Panc1 (cell line): Measurements from ENCODE around the gene WSB1. TPM values are rescaled to one million over a fixed set of nuclear protein-coding genes. Genes with fewer than 3 reads are reported as not detected.
"Not testable (repeated sequence)": the region's sequence is repeated elsewhere in the genome, so short reads cannot be mapped to it uniquely, and the experiment has no call there.

Experiments
- ATAC-seq: fragments of 200-7000 bp; cut with Tn5 transposase; 2 replicates; pipeline ENCODE4 v1.9.1; 2020; ENCODE audit warnings: mild to moderate bottlenecking, moderate library complexity
- BruUV-seq: library from RNA; stranded (reverse); fragments of 400-500 nt; replicated peaks from 2 replicates; lab custom pipeline; 2021; lab: Mats Ljungman, UMichigan
- CTCF ChIA-PET: fragments of 300-600 bp; sonication (Branson Sonifier 250); formaldehyde crosslinking; loops from one replicate; lab custom pipeline; 2022; ENCODE audit warnings: antibody characterized with exemption; lab: Charles Lee
- POLR2A ChIA-PET: fragments of 300-600 bp; sonication (Branson Sonifier 250); formaldehyde crosslinking; loops from one replicate; lab custom pipeline; 2022; ENCODE audit warnings: antibody characterized with exemption; lab: Charles Lee
- DNase-seq: peaks from one replicate; pipeline ENCODE4 v3.0.0-alpha.2; 2010; ENCODE audit warnings: low read depth, low spot score
- H3K27ac ChIP-seq: 2 replicates; pipeline ENCODE4 v1.5.1; 2011; ENCODE audit warnings: mild to moderate bottlenecking, low read length, inconsistent platforms
- H3K27me3 ChIP-seq: fragments of 200-500 bp; sonication (Bioruptor generic); 2 replicates; pipeline ENCODE4 v1.6.0; 2014; ENCODE audit warnings: low read length, inconsistent platforms; ENCODE audit not compliant: control insufficient read depth, insufficient read depth
- H3K36me3 ChIP-seq: fragments of 200-500 bp; sonication (Bioruptor generic); 2 replicates; pipeline ENCODE4 v1.5.1; 2014; ENCODE audit warnings: inconsistent platforms, mild to moderate bottlenecking, low read length, moderate library complexity; ENCODE audit not compliant: control insufficient read depth, insufficient read depth
- H3K4me1 ChIP-seq: 2 replicates; pipeline ENCODE4 v1.5.1; 2011; ENCODE audit warnings: inconsistent platforms, mild to moderate bottlenecking, low read length, moderate library complexity; ENCODE audit not compliant: control insufficient read depth, insufficient read depth
- H3K4me3 ChIP-seq, 2 experiments: 2 replicates each; pipeline ENCODE4 v1.5.1; 2011 to 2012; ENCODE audit warnings: low read depth in 2 of 2, low read length in 2 of 2, mild to moderate bottlenecking in 2 of 2, inconsistent platforms in 1 of 2, moderate library complexity in 1 of 2
- H3K9me3 ChIP-seq: fragments of 200-500 bp; sonication (Bioruptor generic); 2 replicates; pipeline ENCODE4 v1.5.1; 2014; ENCODE audit warnings: low read depth, mild to moderate bottlenecking, inconsistent platforms, low read length, moderate library complexity; ENCODE audit not compliant: control insufficient read depth, insufficient read depth
- CTCF ChIP-seq: fragments of 450-650 bp; IDR thresholded peaks from 2 replicates; pipeline ENCODE4 v1.5.1; 2017; ENCODE audit warnings: mild to moderate bottlenecking
- POLR2AphosphoS5 ChIP-seq: IDR thresholded peaks from 2 replicates; pipeline ENCODE4 v1.6.1; 2012; ENCODE audit warnings: mild to moderate bottlenecking, low read depth, low read length, moderate library complexity
- REST ChIP-seq, 2 experiments: IDR thresholded peaks; 2 replicates each; pipeline ENCODE4 v1.6.1; 2011 to 2012; ENCODE audit warnings: low read depth in 2 of 2, control low read depth in 1 of 2, low read length in 1 of 2, mild to moderate bottlenecking in 1 of 2, moderate library complexity in 1 of 2; ENCODE audit not compliant: insufficient read depth in 1 of 2
- SIN3A ChIP-seq: IDR thresholded peaks from 2 replicates; pipeline ENCODE4 v1.6.1; 2012; ENCODE audit warnings: low read depth, mild to moderate bottlenecking, low read length, moderate library complexity, borderline replicate concordance; ENCODE audit not compliant: insufficient read depth
- TCF7L2 ChIP-seq: IDR thresholded peaks from 2 replicates; pipeline ENCODE4 v1.6.1; 2011; ENCODE audit warnings: mild to moderate bottlenecking, low read depth, low read length, inconsistent platforms
- in situ Hi-C: cut with HindIII; loops from 2 replicates; pipeline ENCODE4 v1.10.0; 2016; ENCODE audit warnings: low sequenced_read_pairs, low pct_unique_long_range_greater_than_20kb
- intact Hi-C: fragments of 100-400 bp; cut with micrococcal nuclease; formaldehyde crosslinking; loops from one replicate; pipeline ENCODE4 v1.10.0; 2022; ENCODE audit not compliant: unreplicated experiment
- total RNA-seq: library from RNA; stranded (reverse); gene quantifications from one replicate; pipeline ENCODE4 v1.2.1, GENCODE V29; 2021; ENCODE audit not compliant: unreplicated experiment

WSB1 gene
- total RNA-seq, 1 experiment from 2014 or later: 114 TPM

- H3K27me3 ChIP-seq, in situ Hi-C loops, CTCF ChIA-PET, DNase-seq, H3K9me3 ChIP-seq, intact Hi-C loops, H3K36me3 ChIP-seq, H3K27ac ChIP-seq, BruUV-seq, ATAC-seq, H3K4me3 ChIP-seq, POLR2A ChIA-PET, H3K4me1 ChIP-seq: not testable (repeated sequence)
Measured at GRCh38 chr17:27254802-27255201, 39.1 kb upstream of the WSB1 start.

GRCh38 chr17:27256225-27257030 is 37.5 kb upstream of the WSB1 start:
- Histone ChIP-seq H3K4me1 (no peaks in the 10 kb centered on the region), H3K9me3 (no peaks in the 10 kb centered on the region), H3K4me3 (no peak overlapping the region), H3K27ac (no peak overlapping the region), H3K27me3 (no peaks in the 10 kb centered on the region), H3K36me3 (no peaks in the 10 kb centered on the region)
- POLR2A ChIA-PET: interaction anchor here (0.6 kb wide), 1 partner anchor 40 kb away, joined by 3 read pairs; no protein-coding TSS in a partner anchor
- intact Hi-C loops: no loop called here
- no peak for TF ChIP-seq CTCF
- TF ChIP-seq POLR2AphosphoS5: no peak
- TF ChIP-seq SIN3A: no peak
- no peak for TF ChIP-seq REST (IDR thresholded peaks at IDR 0.05; ENCODE audit: insufficient read depth in 1 of 2, low read depth in 2 of 2, low read length in 1 of 2)
- no TSS peak for BruUV-seq
- DNase-seq (no peak), ATAC-seq (no peak)
- CTCF ChIA-PET: no interaction called here
- in situ Hi-C loops: no loop called here

- DNase-seq: no peak
- H3K27ac ChIP-seq: no peak overlapping the region
Measured at GRCh38 chr17:27257031-27257357, 36.9 kb upstream of the WSB1 start.

More at GRCh38 chr17:27257031-27257357, 36.9 kb upstream of the WSB1 start:
- no peaks in the 10 kb centered on the region for H3K36me3 ChIP-seq
- ChIA-PET CTCF (no interaction called here), POLR2A (no interaction called here)
- intact Hi-C loops (no loop called here), in situ Hi-C loops (no loop called here)
- H3K4me3 ChIP-seq: no peak overlapping the region
- no peaks in the 10 kb centered on the region for H3K4me1 ChIP-seq
- H3K27me3 ChIP-seq: no peaks in the 10 kb centered on the region
- TF ChIP-seq CTCF: no peak
- no peak for TF ChIP-seq SIN3A
- no peak for TF ChIP-seq TCF7L2
- no peak for TF ChIP-seq REST (IDR thresholded peaks at IDR 0.05; ENCODE audit: insufficient read depth in 1 of 2, low read depth in 2 of 2, low read length in 1 of 2)
- TF ChIP-seq POLR2AphosphoS5: no peak
- BruUV-seq: no TSS peak
- ATAC-seq: no peak
- H3K9me3 ChIP-seq: no peaks in the 10 kb centered on the region
